NCI-H1694 treated with DMSO at 0.1 percent for 48 hours (cell line): Measurements from ENCODE around the gene PPP1R12A.
A peak's percentile ranks its signal among the peaks of the same experiment; 100 is the strongest.

Source experiments
- DNase-seq: peaks from one replicate; lab custom pipeline; 2025; lab: John Stamatoyannopoulos, UW

The PPP1R12A gene

DNA sequence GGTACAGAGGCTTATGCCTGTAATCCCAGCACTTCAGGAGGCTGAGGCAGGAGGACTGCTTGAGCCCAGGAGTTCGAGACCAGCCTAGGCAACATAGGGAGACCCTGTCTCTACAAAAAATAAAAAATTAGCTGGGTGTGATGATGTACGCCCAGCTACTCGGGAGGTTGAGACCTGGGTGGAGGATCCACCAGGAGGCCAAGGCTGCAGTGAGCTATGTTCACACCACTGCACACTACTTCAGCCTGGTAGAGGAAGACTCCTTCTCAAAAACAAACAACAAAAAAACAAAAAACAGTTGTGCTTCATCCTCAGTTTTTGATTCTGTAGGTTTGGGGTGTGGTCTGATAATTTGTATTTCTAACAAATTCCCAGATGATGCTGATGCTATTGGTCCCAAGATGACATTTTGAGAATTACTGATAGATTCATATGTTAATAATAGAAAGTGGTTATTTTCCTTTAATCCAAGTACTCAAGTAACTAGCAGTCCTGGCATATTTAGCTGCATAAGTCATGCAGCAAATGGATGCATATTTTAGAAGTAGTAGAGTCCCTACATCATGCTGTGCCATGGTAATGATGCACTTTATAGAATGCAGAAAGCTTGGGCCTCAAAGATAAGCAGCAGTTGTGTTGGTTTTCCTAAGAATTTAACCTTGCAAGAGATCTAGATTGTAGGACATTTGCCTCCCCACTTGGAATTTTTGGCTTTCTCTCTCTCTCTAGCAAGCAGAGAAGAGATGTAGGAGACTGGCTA lies 168.0 kb downstream of the PPP1R12A start:
- DNase-seq: no peak

DNA sequence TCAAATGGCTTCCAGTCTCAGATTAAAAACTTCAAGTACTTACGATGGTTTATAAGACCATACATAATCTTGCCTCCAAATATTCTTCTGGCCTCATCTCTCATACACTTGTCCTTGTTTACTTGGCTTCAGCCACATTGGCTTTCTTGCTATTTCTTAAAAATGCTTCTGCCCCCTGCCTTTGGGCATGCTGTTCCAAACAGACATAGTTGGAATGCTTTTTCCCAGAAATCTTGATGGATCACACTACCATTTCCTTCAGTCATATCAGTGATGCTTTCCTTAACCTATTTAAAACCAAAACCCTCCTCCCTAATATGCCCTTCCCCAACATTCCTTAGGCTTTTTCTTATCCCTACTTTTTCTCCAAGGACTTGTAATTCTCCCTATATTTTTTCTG lies 169.7 kb downstream of the PPP1R12A start:
- DNase-seq: no peak

DNA sequence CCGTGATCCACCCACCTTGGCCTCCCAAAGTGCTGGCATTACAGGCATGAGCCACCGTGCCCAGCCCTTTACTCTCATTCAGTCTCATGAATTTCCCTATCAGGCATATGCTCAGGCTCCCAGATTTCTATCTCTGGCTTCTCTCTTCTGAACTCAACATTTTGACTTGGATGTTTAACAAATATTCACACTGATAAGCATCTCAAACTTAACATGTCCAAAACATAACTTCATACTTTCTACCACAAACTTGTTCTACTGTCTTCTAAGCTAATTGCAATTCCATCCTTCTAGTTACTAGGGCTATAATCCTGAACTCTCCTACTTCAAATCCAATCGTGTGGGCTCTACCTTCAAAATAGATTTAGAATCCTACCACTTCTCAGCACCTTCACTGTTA lies 170.3 kb downstream of the PPP1R12A start:
- no peak for DNase-seq

DNA sequence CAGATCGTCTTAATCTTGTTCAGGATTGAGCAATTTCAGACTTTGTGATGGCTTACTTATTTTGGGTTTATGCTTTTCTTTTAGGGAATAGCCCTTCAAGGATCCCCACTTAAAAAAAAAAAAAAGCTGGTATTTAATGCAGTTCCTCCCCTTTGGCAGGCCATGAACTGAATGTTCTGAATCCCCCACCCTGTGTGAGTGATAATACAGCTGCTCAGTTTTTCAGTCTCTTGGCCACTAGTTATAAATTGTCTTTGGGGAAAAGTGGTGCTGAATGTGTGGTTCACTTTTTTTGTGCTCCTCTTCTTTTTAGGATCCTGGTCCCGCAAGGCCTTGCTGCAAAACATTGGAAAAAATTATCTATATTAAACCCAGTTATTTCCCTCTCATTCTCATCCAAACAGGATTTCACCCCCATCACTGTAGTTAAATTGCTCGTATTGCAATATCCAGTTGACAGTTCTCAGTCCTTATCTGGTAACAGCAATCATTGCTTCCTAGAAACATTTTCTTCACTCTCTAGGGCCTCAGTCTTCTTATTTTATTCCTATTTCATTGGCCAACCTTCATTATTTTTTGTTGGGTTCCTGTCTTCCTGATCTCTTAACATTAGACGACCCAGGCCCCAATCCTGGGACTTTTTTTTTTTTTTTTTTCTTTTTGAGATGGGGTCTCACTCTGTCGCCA lies 171.0 kb downstream of the PPP1R12A start:
- DNase-seq: no peak

DNA sequence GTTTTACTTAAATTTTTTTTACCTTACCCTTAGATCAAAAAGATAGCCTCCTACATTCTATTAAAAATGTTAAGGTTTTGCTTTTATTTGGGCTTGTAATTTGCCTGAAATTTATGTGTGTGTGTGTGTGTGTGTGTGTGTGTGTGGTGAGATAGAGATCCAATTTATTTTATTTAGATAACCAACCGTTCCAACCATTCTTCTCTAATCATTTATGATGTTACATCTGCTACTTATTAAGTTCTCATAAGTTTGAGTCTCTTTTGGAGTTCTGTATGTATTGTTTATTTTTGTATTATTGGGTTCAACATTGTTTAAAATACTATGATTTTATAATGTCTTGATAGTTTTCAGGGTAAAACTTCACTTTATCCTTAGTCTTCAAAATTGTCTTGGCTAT lies 173.6 kb downstream of the PPP1R12A start:
- DNase-seq: no peak

DNA sequence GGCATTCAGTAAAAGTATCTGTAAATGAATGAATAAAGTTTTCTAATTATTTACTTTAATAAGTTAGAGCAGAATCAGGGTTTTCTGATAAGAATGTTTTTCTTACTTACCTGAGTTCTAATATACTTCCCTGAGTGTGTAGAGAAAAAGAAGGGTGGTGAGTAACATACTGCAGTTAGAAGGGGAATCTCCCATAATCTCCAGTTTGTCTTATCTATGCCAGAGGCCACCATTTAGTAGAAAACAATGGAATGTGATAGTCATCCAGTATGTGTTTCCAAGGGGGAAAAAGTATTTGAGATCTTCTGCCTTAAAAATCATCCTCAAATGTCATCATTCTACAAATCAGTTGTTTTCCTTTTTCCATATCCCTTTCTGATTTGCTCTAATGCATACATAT lies 187.6 kb downstream of the PPP1R12A start:
- no peak for DNase-seq

DNA sequence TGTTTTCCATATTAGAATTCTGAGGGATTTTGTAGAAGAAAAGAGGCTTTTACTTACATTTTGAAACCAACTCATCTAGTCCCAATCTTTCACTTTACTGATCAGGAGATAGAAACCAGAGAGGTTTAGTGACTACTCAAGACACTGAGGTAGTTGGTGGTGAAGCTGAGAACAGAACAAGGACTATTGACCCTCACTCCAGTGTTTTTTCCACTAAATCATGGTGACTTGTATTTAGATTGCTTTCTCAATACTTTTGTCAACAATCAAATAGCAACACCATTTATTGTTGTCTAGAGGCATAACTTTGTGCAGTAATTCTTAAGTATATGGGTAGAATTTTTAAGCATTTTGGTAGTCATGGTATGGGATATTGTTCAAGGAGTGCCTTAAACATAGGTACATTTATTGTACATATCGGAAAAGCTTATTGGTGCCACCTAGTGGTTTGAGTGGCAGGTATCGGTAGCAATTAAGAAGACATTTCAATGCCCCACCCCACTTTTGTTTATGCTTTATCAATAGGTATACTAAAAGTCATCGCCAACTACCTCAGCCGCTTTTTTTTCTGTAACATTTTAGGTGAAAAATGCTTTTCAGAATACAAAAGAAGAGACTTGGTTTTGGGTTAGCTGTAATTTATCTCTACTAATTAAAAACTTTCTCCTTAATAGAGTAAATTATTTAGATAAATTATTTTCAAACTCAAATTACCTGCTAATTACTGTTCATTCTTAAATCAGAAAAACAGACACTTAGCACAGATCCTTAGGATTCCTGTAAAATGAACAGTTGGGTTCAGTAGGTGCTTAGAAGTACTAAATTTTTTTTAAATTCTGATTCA lies 196.8 kb downstream of the PPP1R12A start:
- DNase-seq: peak; percentile 36

DNA sequence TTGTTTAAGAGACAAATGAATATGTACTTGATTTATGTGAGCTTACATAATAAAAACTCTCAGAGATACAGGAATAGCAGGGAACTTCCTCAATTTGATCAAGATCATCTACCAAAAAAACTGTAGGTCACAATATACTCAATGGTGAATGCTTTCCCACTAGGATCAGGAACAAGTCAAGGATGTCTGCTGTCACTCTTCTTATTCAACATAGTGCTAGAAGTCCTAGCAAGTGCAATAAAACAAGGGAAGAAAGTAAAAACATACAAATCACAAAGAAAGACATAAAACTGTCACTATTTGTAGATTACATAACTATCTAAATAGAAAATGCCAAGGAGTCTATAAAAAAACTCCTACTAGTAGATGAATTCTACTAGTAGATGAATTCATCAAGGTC lies 202.3 kb downstream of the PPP1R12A start:
- no peak for DNase-seq

DNA sequence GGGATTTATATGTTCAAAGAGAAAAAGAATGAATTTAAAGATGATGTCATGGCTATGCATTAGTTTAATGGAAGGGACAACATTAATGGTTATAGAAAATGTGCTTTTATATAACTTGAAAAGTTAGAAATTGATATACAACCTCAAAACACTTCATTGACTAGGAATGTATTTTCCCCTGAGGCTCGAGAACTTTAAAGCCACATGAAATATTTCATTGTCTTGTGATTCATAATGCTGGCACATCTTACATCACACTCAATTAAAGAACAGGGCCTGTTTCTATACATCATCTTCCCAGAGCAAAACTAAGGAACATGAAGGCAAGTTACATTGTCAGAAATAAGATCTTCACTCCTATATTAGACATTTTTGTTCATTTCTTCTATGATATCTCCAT lies 208.9 kb downstream of the PPP1R12A start:
- DNase-seq: no peak
